Bladder microvascular endothelial cell (primary cell): ENCODE data around the gene NANOG. TPM values are rescaled to one million over a fixed set of nuclear protein-coding genes. Genes with fewer than 3 reads are reported as not detected.

Experiments used
- total RNA-seq: library from RNA; depleted of rRNA; stranded (reverse); fragments of >200 nt; gene quantifications from 2 replicates; pipeline ENCODE4 v1.2.3, GENCODE V29; 2014

Gene NANOG
- total RNA-seq = not detected in 2 replicates

GRCh38 chr12:7788884-7789528, at the start of gene NANOG:
Gene NANOG, plus strand, starts transcription at chr12:7789402. Its CDS starts 213 bp downstream, at chr12:7789615.

GRCh38 chr12:7747246-7747645, 42.0 kb upstream of the NANOG start, which contains the start of gene CLEC4C:
Gene CLEC4C, minus strand, starts transcription at chr12:7747375. Its CDS starts 27 bp downstream, at chr12:7747348.

Other genes starting within 250 kb of the NANOG start
- gene APOBEC1, start 123.5 kb upstream of the NANOG start, total RNA-seq = not detected in 2 replicates
- 0.06 and 0.16 TPM in 2 replicates for gene GDF3, start 93.6 kb upstream of the NANOG start, total RNA-seq
- gene DPPA3, start 78.0 kb upstream of the NANOG start, total RNA-seq = not detected in 2 replicates
- gene CLEC4C, start 42.0 kb upstream of the NANOG start, total RNA-seq = not detected in 2 replicates
- gene NANOGNB, start 24.2 kb upstream of the NANOG start, total RNA-seq = not detected in 2 replicates
- 0.06 TPM in 1 of 2 replicates, not detected in the other for gene SLC2A14, start 83.5 kb downstream of the NANOG start, total RNA-seq
- 21.2 and 24.1 TPM in 2 replicates for gene SLC2A3, start 146.8 kb downstream of the NANOG start, total RNA-seq
- 3.4 and 5.7 TPM in 2 replicates for gene FOXJ2, start 243.3 kb downstream of the NANOG start, total RNA-seq